AG20443 (cell line): ENCODE measurements around the gene CTRB2.
"Not testable (repeated sequence)": the region's sequence is repeated elsewhere in the genome, so short reads cannot be mapped to it uniquely, and the experiment has no call there.

Experiments
- DNase-seq: peaks from one replicate; pipeline ENCODE4 v3.0.0; 2012; ENCODE audit warnings: low spot score, mixed read lengths

CTRB2 gene

DNA sequence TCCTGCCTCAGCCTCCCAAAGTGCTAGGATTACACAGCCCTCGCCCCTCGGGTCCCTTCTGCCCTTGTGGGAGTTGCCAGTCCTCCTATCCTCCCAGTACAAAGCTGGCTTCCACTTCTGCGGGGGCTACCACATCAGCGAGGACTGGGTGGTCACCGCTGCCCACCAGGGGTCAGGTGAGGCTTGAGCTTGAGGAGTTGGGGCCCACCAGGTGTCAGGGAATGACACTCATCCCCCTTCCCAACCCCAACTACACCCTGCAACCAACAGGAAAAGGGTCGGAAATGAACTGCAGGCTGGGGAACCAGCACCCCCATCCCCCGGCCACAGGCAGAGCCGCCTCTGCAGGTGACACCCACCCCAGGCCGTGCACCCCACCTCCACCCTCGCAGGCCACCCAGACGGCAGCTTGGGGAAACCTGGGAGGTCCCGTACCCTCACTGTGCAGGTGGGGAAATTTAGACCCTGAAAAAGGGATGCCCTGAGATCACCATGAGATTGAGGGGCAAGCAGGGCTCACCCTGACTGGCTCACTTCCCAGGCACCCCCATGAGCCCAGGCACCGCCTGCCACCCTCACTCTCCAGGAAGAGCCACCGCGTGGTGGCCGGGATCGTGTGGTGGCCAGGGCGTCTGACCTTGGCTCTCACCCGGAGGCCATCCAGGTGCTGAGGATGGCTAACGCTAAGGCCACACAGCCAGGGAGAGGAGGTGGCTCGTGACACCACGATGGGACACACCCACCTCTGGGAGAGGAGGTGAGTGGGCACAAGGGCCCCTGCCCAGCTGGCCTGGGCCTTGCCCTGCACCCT, 19.8 kb upstream of the CTRB2 start:
- no peak for DNase-seq

DNA sequence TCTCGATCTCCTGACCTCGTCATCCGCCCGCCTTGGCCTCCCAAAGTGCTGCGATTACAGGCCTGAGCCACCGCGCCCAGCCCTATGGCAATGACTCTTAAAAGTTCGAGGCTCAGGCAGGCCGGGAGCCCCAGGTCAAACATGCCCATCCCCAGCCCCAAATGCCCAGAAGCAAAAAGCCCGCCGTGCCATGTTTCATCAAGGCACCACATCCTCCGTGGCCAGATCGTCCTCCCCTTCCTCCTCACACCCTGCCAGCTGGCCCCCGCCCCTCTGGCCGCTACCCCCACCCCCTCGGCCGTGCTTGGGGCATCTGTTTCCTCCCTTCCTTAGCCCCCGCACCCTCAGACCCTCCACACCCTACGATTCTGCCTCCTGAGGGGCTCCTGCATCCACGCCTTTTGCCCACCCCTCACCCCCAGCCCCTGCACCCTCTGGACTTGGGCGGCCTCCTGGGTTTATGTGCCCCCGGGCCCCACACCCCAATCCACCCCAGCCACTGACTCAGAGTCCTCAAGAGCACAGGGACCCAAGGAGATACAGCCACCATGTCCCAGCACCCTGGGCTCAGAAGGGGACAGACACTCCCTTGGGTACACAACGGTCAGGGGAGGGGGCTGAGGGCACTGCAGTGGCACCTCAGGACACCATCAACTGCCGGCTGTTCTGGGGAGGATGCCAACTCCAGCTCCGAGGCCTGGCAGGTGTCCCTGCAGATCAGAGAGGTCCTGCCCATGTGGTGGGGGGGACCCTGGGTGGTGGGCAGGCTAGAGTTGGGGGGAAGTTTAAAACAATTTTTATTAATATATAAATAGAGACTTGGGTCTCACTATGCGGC, 18.9 kb upstream of the CTRB2 start:
- DNase-seq, result no peak

DNA sequence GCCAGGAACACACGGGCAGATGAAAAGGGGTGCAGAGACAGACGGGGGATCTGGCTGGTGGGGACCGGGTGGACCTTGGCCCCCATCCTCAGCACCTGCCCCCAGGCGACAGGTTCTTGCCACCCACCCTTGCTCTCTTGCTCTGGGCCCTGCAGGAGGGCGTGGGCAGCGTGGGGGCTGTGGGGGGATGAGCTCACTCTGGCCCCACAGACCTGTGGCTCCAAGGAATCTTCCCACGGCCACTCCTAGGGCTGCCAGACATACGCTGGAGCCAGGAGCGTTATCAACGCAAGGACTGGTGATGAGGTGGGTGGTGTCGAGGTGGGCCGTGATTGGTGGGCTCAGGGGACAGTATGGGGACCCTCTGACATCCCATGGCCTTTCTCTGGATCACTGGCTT, 18.1 kb upstream of the CTRB2 start:
- peak; percentile 64 for DNase-seq

DNA sequence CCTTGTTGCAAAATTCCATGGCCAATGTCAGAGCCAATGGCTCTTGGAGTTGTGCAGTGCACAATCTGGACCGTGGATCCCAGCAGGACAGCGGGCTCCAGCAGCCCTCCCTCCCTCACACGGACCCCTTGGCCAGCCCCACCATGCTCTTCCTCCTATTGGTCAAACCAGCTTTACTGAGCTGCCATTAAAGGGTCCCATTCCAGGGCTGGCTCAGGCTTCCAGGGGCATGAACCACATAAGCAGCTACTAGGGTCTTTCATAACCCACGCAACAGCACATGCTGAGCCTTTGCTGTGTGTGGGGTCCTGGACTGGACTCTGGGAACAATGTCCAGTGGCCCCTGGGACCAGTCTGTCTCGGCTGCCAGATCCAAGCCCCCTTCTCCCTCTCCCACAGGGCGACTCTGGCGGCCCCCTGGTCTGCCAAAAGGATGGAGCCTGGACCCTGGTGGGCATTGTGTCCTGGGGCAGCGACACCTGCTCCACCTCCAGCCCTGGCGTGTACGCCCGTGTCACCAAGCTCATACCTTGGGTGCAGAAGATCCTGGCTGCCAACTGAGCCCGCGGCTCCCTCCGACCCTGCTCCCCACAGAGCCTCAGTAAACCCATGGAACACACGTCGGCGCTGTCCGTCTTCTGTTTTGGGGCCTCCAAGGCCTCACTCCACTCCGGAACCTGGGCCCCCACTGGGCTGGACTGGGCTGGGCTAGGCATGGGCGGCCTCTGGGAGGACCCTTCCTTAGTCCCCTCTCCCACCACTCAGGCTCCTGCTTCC, 17.5 kb upstream of the CTRB2 start:
- DNase-seq, result peak; percentile 33

DNA sequence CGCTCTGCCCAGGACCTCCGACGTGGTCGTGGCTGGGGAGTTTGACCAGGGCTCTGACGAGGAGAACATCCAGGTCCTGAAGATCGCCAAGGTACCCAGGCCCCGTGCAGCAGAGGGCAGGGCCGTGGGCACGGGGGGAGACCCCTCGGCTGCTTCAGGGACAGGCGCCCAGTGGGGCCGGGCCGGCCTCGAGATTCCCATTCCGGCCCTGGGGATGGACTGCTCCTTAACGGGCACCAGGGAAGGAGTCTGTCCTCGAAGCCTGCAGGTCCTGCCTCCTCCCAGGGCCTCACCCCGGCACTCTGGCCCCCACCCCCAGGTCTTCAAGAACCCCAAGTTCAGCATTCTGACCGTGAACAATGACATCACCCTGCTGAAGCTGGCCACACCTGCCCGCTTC, 16.2 kb upstream of the CTRB2 start:
- DNase-seq, result not testable (repeated sequence)

DNA sequence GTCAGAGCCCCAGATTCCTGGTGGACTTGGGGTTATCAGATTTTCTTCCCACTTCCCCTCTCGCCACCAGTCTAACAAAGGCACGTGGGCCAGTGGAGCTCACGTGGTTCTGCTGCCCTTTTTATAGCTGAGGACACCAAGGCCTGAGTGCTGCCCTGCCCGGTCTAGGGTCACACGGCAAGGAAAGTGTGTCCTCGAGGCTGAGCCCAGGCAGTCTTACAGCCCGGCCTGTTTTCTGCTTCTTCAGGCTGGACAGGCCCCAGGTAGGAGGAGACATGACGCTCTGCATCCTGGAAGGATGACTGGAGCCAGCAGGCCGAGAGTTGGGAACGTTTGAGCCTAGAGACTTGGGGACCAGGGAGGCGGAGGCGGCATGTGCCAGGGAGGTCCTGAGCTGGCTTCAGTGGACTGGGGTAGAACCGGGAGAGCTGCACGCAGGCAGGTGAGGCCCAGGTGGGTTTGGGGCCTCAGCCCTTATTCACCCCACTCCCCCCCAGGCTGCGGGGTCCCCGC, 15.4 kb upstream of the CTRB2 start:
- peak; percentile 70 for DNase-seq

DNA sequence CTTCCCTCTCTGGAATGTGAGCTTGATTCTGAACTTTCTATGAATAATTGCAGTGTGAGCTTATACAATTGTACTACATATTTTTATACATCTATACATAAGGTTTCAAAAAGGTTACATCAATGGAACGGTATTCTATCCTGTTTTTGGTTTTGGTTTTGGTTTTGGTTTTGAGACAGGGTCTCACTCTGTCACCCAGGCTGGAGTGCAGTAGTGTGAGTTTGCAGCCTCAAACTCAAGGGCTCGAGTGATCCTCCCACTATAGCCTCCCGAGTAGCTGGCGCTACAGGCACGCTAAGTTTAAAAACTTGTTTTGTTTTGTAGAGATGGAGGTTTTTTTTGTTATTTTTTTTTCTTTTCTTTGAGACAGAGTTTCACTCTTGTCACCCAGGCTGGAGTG, 12.9 kb upstream of the CTRB2 start:
- no peak for DNase-seq

DNA sequence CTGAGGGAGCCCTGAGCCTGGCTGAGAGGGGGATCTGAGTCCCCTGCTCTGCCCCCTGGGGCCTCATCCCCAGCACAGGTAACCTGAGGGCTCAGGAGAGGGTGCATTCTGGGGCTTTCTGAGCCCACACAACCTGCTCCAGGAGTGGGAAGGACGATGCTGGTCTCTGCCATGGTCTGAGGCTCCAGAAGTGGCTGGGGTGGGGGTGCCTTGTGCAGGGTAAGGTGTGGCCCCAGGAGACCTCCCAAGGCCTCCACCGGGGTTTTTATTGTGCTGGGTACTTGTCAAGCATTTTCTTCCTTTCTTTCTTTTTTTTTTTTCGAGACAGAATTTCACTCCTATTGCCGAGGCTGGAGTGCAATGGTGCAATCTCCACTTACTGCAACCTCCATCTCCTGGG, 12.1 kb upstream of the CTRB2 start:
- no peak for DNase-seq

DNA sequence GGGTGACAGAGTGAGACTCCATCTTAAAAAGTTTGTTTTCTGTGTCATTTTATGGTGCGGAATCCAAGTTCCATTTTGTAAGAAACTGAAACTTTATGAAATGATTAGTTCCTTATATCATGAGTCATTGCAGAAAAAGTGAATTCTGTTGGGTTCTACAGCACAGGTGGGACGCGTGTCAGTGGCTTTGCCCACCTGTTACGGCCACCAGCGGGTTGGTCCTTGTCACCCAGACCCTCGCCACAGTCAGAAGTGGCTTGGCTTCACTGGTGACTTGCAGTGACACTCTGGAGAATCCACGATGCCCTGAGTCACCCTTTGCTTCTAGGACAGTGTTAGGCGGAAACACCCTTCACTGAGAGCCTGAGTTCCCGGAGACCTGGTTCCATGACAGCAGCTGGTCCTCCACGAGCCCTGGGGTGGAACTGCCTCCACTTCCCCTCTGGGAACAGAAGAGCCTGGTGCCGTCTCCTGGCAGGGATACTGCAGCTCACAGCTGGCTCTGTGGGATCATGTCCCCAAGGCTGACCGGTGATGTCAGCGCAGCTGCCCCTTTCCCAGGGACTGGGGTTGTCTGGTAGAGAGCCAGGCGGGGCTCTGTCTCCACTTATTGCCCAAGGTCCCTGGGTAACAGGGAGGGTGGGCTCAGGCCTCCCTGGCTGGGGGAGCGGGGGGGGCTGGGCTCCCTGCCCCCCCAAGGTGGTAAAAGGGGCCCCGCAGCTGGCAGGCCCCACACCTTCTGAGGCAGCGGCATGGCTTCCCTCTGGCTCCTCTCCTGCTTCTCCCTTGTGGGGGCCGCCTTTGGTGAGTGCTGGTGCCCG, 11.5 kb upstream of the CTRB2 start, which contains the start of gene CTRB1:
Gene CTRB1 (plus strand): TSS at position 733 of the 821 bp plus-strand sequence. CDS start 20 bp downstream, at position 753.
- no peak for DNase-seq

DNA sequence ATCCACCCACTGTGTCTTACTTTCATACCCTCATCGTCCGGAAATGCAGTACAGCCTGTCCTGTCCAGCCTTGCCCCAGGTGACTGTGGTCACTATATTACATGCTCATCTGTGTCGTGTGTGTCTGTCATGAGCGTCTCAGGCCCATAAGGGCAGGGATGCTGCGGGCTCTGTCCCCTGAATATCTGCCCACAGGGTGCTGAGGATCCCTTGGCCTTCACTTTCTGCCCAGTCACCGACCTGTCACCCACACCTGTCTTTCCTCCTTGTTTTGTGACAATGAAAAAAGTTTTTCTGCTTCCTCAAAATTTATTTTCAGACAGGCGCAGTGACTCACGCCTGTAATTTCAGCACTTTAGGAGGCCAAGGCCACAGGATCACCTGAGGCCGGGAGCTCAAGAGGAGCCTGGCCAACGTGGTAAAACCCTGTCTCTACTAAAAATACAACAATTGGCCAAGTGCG, 10.5 kb upstream of the CTRB2 start:
- no peak for DNase-seq

DNA sequence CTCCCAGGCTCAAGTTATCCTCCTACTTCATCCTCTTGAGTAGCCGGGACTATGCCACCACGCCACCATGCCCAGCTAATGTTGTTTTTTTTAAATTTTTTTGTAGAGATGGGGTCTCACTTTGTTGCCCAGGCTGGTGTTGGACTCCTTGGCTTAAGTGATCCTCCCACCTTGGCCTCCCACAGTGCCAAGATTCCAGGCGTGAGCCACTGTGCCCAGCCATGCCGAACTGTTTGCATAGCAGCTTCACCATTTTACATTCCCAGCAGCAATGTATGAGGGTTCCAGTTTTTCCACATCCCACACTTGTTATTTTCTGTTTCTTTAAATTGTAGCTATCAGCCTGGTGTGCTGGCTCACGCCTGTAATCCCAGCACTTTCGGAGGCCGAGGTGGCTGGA, 9.6 kb upstream of the CTRB2 start:
- no peak for DNase-seq

DNA sequence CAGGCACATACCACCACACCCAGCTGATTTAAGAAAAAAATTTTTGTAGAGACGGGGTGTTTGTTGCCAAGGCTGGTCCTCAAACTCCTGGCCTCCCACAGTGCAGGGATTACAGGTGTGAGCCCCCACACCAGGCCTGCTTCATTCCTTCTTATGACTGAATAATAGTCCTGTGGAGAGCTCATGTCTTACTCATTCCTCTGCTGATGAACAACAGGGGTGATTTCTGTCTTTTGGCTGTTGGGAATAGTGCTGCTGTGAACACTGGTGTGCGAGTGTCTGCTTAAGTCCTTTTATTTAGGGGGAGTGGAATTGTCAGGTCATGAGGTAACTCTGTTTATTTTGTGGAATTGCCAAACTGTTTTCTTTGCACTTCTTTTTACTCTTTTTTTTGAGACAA, 9.2 kb upstream of the CTRB2 start:
- no peak for DNase-seq

DNA sequence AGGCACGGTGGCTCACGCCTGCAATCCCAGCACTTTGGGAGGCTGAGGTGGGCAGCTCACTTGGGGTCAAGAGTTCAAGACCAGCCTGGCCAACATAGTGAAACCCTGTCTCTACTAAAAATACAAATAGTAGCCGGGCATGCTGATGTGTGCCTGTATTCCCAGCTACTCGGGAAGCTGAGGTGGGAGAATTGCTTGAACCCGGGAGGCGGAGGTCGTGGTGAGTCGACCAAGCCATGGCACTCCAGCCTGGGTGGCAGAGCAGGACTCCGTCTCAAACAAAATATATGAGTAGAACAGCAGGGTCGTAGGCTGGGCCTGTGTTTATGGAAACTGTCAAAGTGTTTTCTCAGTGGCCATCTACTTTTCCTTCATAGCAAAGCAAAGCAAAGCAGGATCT, 4.3 kb upstream of the CTRB2 start:
- DNase-seq, result not testable (repeated sequence)

DNA sequence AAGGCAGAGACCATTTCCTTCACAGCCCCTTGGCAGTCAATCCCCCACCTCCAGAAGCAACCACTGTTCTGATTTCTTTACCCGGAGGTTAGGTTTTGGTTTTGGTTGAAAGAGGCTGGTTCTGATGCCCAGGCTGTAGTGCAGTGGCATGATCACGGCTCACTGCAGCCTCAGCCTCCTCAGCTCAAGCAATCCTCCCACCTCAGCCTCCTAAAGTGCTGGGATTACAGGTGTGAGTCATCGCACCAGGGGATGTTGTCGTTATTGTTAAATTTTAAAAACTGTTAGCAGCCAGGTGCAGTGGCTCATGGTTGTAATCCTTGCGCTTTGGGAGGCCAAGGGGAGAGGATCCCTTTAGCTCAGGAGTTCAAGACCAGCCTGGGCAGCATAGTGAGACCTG, 3.0 kb upstream of the CTRB2 start:
- DNase-seq, result no peak

DNA sequence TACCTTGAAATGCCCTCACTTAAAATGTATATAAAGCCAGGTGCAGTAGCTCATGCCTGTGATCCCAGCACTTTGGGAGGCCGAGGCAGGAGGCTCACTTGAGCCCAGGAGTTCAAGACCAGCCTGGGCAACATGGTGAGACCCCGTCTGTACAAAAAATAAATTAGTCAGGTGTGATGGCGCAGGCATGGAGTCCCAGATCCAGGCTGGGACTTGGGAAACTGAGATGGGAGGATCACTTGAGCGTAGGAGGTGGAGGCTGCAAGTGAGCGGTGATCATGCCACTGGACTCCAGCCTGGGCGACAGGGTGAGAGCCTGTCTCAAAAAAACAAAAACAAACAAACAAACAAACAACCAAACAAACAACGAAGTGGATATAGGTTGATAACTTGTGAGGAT, 2.6 kb upstream of the CTRB2 start:
- not testable (repeated sequence) for DNase-seq

DNA sequence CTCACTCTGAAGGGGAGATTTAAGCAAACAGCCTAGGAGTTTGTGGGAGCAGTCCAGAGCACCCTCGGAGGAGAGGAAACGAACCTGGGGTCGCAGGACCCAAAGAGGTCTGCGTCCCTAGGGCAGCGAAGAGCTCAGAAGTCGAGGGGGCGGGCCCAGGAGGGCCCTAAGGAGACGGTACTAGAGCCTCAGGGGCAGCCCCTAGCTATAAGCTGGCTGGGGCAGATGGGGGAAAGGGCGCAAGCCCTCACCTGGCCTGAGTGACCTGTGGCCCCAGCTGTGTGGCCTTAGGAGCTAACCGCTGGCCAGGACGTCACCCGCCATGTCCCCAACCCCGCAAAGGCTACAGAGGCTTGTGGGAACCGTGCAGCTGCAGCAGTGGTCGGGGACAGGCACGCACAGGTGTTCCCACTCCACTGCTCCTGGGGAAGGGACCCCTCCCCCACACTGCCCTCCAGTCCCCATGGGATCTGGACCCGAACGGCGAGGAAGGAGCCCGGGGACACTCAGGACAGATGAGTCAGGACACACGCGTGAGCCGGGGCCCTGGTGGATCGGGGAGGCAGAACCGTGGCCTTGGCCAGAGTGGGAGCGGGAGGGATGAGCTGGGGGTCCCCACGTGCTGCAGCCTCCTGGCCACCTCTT, 2.0 kb upstream of the CTRB2 start:
- DNase-seq, result no peak

DNA sequence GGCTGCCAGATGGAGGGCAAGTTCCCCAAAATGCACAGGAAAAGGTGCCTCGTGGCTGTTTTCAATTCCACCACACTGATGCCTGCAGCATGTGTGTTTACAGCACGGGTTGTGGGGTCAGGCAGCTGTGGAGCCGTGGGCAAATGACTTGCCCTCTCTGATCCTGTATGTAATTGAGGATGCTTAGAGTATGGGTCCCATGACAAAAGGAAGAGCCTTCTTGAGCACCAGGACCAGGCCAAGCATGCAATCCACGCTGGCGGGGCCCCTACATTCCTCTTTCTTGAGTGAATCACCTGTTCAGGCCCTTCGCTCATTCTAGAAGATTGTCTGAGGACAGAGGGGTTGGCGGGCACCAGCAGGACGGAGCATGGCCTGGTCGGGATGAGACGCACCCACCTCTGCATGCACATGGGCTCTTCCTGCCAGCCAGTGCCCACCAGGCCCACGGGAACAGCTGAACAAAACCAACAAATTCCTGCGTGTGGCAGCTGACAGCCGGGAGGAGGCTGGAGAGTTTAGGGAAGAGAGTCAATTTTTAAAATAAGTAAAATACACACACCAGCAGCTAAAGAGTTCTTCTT, 1.4 kb upstream of the CTRB2 start:
- DNase-seq, result no peak

DNA sequence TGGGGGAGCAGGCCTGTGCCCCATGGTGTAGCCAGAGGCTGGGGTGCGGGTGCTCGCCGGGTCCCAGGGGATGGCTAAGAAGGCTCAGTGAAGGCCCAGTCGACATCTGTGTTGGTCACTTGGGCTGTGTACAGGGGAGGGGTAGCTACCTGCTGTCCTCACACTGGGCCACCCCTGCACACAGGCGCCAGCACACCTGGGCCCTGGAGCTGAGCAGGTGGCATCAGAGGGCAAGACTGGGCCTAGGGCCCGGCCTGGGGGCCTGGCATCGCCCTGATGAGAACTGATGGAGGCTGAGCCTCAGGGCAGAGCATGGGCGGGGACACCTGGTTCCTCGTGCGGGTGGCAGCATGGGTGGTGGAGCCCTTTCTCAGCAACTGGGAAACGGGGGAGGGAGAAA, 870 bp upstream of the CTRB2 start:
- no peak for DNase-seq

DNA sequence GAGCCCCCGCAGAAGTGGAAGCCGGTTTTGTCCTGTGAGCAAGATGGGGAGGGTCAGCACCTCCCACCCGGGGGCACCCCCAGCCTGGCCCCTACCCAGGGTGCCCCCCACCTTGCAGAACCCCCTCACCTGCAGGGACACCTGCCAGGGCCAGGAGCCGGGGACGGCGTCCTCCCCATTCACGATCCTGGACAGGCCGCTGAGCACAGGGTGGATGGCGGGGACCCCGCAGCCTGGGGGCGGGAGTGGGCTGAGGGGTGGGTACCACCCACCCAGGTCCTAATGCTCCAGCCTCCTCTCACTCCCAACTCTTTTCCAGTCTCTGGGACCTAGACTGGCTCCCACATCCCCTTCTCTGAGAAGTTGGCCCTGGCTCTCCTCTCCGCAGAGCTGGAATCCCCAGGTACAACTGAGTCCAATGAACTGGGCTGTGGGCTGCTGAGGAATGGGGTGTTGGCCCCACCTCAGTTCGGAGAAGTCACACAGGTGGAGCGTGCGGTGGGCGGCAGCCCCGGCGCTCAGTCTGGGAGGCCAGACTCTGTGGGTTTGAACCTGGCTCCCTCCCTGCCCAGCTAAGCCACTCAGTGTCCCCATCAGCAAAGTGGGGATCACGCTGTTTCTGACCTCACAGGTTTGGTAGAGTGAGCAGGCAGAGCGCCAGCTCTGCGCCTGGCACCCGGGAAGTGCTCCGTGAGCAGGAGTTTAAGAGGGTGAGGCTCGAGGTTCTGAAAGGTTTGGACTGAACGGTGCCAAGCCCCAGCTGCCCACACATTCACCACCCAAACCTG, 806 bp downstream of the CTRB2 start:
- DNase-seq, result not testable (repeated sequence)
